HepG2 (cell line): Measurements from ENCODE around the gene GUCA1A. TPM values are rescaled to one million over a fixed set of nuclear protein-coding genes. Genes with fewer than 3 reads are reported as not detected.

Experiments used
- ATAC-seq: fragments of 200-7000 bp; cut with Tn5 transposase; 3 replicates; pipeline ENCODE4 v1.9.1; 2020; ENCODE audit warnings: mild to moderate bottlenecking, moderate library complexity
- BruUV-seq: library from RNA; stranded (reverse); fragments of 400-500 nt; replicated peaks from 2 replicates; lab custom pipeline; 2021; lab: Mats Ljungman, UMichigan
- CTCF ChIA-PET: fragments of 300-600 bp; formaldehyde crosslinking; extraction: SDS; loops from one replicate; lab custom pipeline; 2021; ENCODE audit warnings: low total read pairs, inconsistent platforms, low intra/inter-chr PET ratio; lab: Yijun Ruan, JAX
- POLR2A ChIA-PET: fragments of 350-600 bp; sonication (Branson Sonifier 250); formaldehyde crosslinking; loops from one replicate; lab custom pipeline; 2020; ENCODE audit warnings: antibody characterized with exemption, inconsistent platforms; lab: Yijun Ruan, JAX
- DNase-seq: peaks from one replicate; pipeline ENCODE4 v3.0.0-alpha.2; 2015; ENCODE audit warnings: low spot score
- FAIRE-seq: peaks from 3 replicates; lab custom pipeline; 2011; peaks lifted over from hg19 to GRCh38; lab: Jason Lieb, UNC
- H2AFZ ChIP-seq: one replicate; pipeline ENCODE4 v1.6.1; 2011; ENCODE audit warnings: low read length, inconsistent platforms
- H3K27ac ChIP-seq: fragments of 300-600 bp; 3 replicates; pipeline ENCODE4 v1.8.0; 2011; ENCODE audit warnings: mixed run types, mild to moderate bottlenecking, mixed read lengths, low read length, inconsistent platforms; ENCODE audit not compliant: insufficient read depth; ENCODE audit errors: extremely low read length
- H3K27me3 ChIP-seq, 2 experiments: fragments of 200-600 bp in 1 of 2; 2 replicates in 1 of 2; 3 replicates in 1 of 2; pipeline versions ENCODE4 v1.6.0 to v1.8.0; 2011; ENCODE audit warnings: low read length in 2 of 2, mild to moderate bottlenecking in 2 of 2, moderate library complexity in 2 of 2, inconsistent platforms in 1 of 2; ENCODE audit not compliant: insufficient read depth in 2 of 2, control insufficient read depth in 1 of 2
- H3K36me3 ChIP-seq, 2 experiments: fragments of 200-600 bp in 1 of 2; replicated peaks in 1 of 2; 2 replicates in 1 of 2; 3 replicates in 1 of 2; pipeline versions ENCODE4 v1.5.1 to v1.8.0; 2011; ENCODE audit warnings: low read length in 2 of 2, inconsistent platforms in 1 of 2; ENCODE audit not compliant: insufficient read depth in 2 of 2, control insufficient read depth in 1 of 2
- H3K4me1 ChIP-seq: 2 replicates; pipeline ENCODE4 v1.5.1; 2012; ENCODE audit warnings: low read length, inconsistent platforms; ENCODE audit not compliant: insufficient read depth
- H3K4me2 ChIP-seq: 2 replicates; pipeline ENCODE4 v1.6.0; 2011; ENCODE audit warnings: low read depth, low read length, inconsistent platforms
- H3K4me3 ChIP-seq, 3 experiments: fragments of 200-600 bp in 1 of 3; sonication (generic), shearing (Covaris generic) in 1 of 3; replicated peaks in 1 of 3; 2 replicates each; pipeline ENCODE4 v1.5.1; 2011 to 2016; ENCODE audit warnings: low read length in 3 of 3, inconsistent platforms in 2 of 3, low read depth in 2 of 3, mild to moderate bottlenecking in 2 of 3, control low read depth in 1 of 3, mixed read lengths in 1 of 3; ENCODE audit not compliant: insufficient read depth in 1 of 3
- H3K79me2 ChIP-seq: one replicate; pipeline ENCODE4 v1.6.1; 2011; ENCODE audit warnings: low read length, inconsistent platforms; ENCODE audit not compliant: insufficient read depth
- H3K9ac ChIP-seq: 2 replicates; pipeline ENCODE4 v1.6.0; 2011; ENCODE audit warnings: mild to moderate bottlenecking, low read depth, low read length, inconsistent platforms; ENCODE audit not compliant: insufficient read depth
- H3K9me3 ChIP-seq: 2 replicates; pipeline ENCODE4 v1.5.1; 2012; ENCODE audit warnings: mild to moderate bottlenecking, low read length
- H4K20me1 ChIP-seq: 2 replicates; pipeline ENCODE4 v1.6.0; 2011; ENCODE audit warnings: inconsistent platforms, mild to moderate bottlenecking, low read length, moderate library complexity; ENCODE audit not compliant: insufficient read depth
- CBX5 ChIP-seq: sonication (generic); formaldehyde crosslinking; IDR thresholded peaks from 2 replicates; pipeline ENCODE4 v1.4.0; 2020; ENCODE audit warnings: missing genetic modification reagents, borderline replicate concordance
- GABPB1 ChIP-seq: IDR thresholded peaks from 2 replicates; pipeline ENCODE4 v1.6.1; 2016; ENCODE audit warnings: mild to moderate bottlenecking, missing genetic modification reagents, moderate library complexity, missing compliant biosample characterization
- GTF2F1 ChIP-seq: fragments of 150-350 bp; IDR thresholded peaks from 2 replicates; pipeline ENCODE4 v1.6.1; 2014; ENCODE audit warnings: low read length
- KDM1A ChIP-seq: IDR thresholded peaks from 2 replicates; pipeline ENCODE4 v1.6.1; 2016; ENCODE audit warnings: missing compliant biosample characterization
- MEIS1 ChIP-seq: sonication (generic); formaldehyde crosslinking; IDR thresholded peaks from 2 replicates; pipeline ENCODE4 v1.9.0; 2021; ENCODE audit warnings: mild to moderate bottlenecking, missing genetic modification reagents, moderate library complexity, borderline replicate concordance
- MZF1 ChIP-seq: sonication (generic); formaldehyde crosslinking; IDR thresholded peaks from 2 replicates; pipeline ENCODE4 v1.8.1; 2023; ENCODE audit warnings: mild to moderate bottlenecking, missing genetic modification reagents, borderline replicate concordance
- PBX2 ChIP-seq: IDR thresholded peaks from 2 replicates; pipeline ENCODE4 v1.6.1; 2016; ENCODE audit warnings: control low read depth
- PLSCR1 ChIP-seq: sonication (generic); formaldehyde crosslinking; IDR thresholded peaks from 2 replicates; pipeline ENCODE4 v1.5.0; 2020; ENCODE audit warnings: missing genetic modification reagents, mild to moderate bottlenecking, borderline replicate concordance
- SCMH1 ChIP-seq: sonication (generic); formaldehyde crosslinking; IDR thresholded peaks from 2 replicates; pipeline ENCODE4 v1.9.0; 2021; ENCODE audit warnings: missing genetic modification reagents, mild to moderate bottlenecking, borderline replicate concordance
- ZHX2 ChIP-seq, 2 experiments: sonication (generic) in 1 of 2; formaldehyde crosslinking in 1 of 2; IDR thresholded peaks; 2 replicates each; pipeline versions ENCODE4 v1.6.1 to v1.9.0; 2014 to 2022; ENCODE audit warnings: antibody characterized with exemption in 1 of 2, borderline replicate concordance in 1 of 2, inconsistent platforms in 1 of 2, low read depth in 1 of 2, missing genetic modification reagents in 1 of 2
- ZNF276 ChIP-seq: sonication (generic); formaldehyde crosslinking; IDR thresholded peaks from 2 replicates; pipeline ENCODE4 v1.4.0; 2020; ENCODE audit warnings: mild to moderate bottlenecking, low read depth, missing genetic modification reagents
- ZNF446 ChIP-seq: sonication (generic); formaldehyde crosslinking; IDR thresholded peaks from 2 replicates; pipeline ENCODE4 v1.5.0; 2020; ENCODE audit warnings: mild to moderate bottlenecking, missing genetic modification reagents
- ZNF530 ChIP-seq: sonication (generic); formaldehyde crosslinking; IDR thresholded peaks from 2 replicates; pipeline ENCODE4 v1.5.0; 2020; ENCODE audit warnings: low read depth, mild to moderate bottlenecking, missing genetic modification reagents
- ZNF550 ChIP-seq: sonication (generic); formaldehyde crosslinking; IDR thresholded peaks from 2 replicates; pipeline ENCODE4 v1.4.0; 2020; ENCODE audit warnings: mild to moderate bottlenecking, missing genetic modification reagents, borderline replicate concordance
- WGBS: methylation state at CpG from one replicate; pipeline ENCODE4 v1.1.6; 2017; ENCODE audit warnings: low lambda C conversion rate; 5-methylcytosine and 5-hydroxymethylcytosine counted together
- in situ Hi-C: cut with HindIII; loops from 2 replicates; pipeline ENCODE4 v1.10.0; 2017; ENCODE audit warnings: low pct_unique_long_range_greater_than_20kb; ENCODE audit not compliant: extremely low pct_ligation_motif_present
- intact Hi-C: fragments of 100-400 bp; cut with micrococcal nuclease; formaldehyde crosslinking; loops from one replicate; pipeline ENCODE4 v1.10.0; 2022; ENCODE audit not compliant: unreplicated experiment
- polyA plus RNA-seq, 8 experiments: library from polyadenylated mRNA; depleted of rRNA in 3 of 8; stranded (reverse) in 7 of 8; unstranded in 1 of 8; fragments of >200 nt; fragmentation: Illumina TruSeq in 4 of 8; extraction: Trizol in 4 of 8; gene quantifications; 2 replicates each; pipeline versions ENCODE4 v1.2.1 to v1.2.3, GENCODE V29; 2011 to 2016; ENCODE audit warnings: low read depth in 4 of 8, missing spikeins in 1 of 8, mixed read lengths in 1 of 8; ENCODE audit not compliant: insufficient read depth in 1 of 8
- total RNA-seq, 5 experiments: library from RNA; depleted of rRNA; stranded (reverse); fragments of >200 nt; fragmentation: Illumina TruSeq; extraction: Trizol; gene quantifications; 2 replicates each; pipeline ENCODE4 v1.2.3, GENCODE V29; 2016; ENCODE audit warnings: low read depth in 1 of 5

Gene GUCA1A
- total and polyA plus RNA-seq, 2 of the 13 experiments (the other 11 are each of a cell fraction or from before 2014, with no cell fraction given) = not detected

- TF ChIP-seq MZF1 (CRISPR knock-in tag) = no peak
- TF ChIP-seq ZNF276 = no peak
Measured at GRCh38 chr6:42193491-42193894, 20.3 kb downstream of the GUCA1A start (continued).

- Histone ChIP-seq H3K36me3 (no peaks in the 10 kb centered on the region), H3K9ac (no peak overlapping the region), H4K20me1 (no peaks in the 10 kb centered on the region), H2AFZ (no peak overlapping the region), H3K4me1 (peaks cover 27% of the 10 kb centered on the region), H3K4me3 (no peak overlapping the region), H3K27me3 (no peaks in the 10 kb centered on the region), H3K9me3 (no peaks in the 10 kb centered on the region), H3K79me2 (no peaks in the 10 kb centered on the region), H3K4me2 (no peak overlapping the region), H3K27ac (no peak overlapping the region)
- FAIRE-seq (no peak), DNase-seq (no peak), ATAC-seq (no peak)
- intact Hi-C loops (no loop called here), in situ Hi-C loops (no loop called here)
- POLR2A ChIA-PET = interaction anchor here (1.0 kb wide), 1 partner anchor 21 kb away, joined by 3 read pairs; no protein-coding TSS in a partner anchor
- CTCF ChIA-PET = no interaction called here
- no TSS peak for BruUV-seq
- WGBS = 83% methylated on average over 5 of the region's 5 CpGs
- TF ChIP-seq ZNF530 (CRISPR knock-in tag) (no peak), MEIS1 (CRISPR knock-in tag) (no peak), KDM1A (no peak), ZNF446 (CRISPR knock-in tag) (no peak), PLSCR1 (CRISPR knock-in tag) (no peak), ZHX2 (IDR thresholded peaks at IDR 0.05; ENCODE audit: low read depth) (no peak), ZHX2 (CRISPR knock-in tag; IDR thresholded peaks at IDR 0.05; ENCODE audit: borderline replicate concordance) (no peak), CBX5 (CRISPR knock-in tag) (no peak), PBX2 (no peak), ZNF550 (CRISPR knock-in tag) (no peak), GABPB1 (CRISPR knock-in tag) (no peak), SCMH1 (CRISPR knock-in tag) (no peak), GTF2F1 (no peak)
Measured at GRCh38 chr6:42194056-42194455, 20.9 kb downstream of the GUCA1A start.
